HG03571 (cell line): ENCODE results near the gene ITK.
"Not testable (repeated sequence)": the region's sequence is repeated elsewhere in the genome, so short reads cannot be mapped to it uniquely, and the experiment has no call there.

Experiments
- ATAC-seq: cut with Tn5 transposase; IDR thresholded peaks from one replicate; pipeline ENCODE4 v1.9.1; 2021; ENCODE audit not compliant: unreplicated experiment

Gene ITK

DNA sequence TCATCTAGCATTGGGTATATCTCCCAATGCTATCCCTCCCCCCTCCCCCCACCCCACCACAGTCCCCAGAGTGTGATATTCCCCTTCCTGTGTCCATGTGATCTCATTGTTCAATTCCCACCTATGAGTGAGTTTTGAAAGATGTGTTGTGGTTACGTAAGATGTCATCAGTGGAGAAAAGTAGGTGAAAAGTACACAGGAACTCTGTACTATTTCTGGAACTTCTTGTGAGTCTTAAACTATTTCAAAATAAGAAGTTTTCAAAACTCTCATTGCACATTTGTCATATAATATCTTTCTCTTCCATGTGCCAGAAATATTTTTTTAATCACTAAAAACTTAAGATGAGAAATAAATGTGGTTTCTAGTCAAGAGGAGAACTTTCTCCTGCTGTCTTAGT is 30.0 kb downstream of the ITK start:
- not testable (repeated sequence) for ATAC-seq

DNA sequence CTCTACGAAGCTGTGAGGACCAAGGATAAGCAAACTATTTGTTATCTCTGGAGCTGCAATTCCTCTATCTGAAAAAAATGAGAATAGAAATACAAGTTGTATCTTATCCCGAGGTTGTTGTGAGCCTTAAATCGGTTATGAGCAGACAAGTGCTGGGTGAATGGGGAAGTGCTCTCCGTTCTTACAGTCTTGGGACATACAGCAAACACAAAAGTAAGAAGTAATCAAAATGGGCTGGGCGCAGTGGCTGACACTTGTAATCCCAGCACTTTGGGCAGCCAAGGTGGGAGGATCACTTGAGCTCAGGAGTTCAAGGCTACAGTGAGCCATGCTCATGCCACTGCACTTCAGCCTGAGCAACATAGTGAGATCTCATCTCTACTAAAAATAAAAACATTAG is 31.7 kb downstream of the ITK start:
- no peak for ATAC-seq

DNA sequence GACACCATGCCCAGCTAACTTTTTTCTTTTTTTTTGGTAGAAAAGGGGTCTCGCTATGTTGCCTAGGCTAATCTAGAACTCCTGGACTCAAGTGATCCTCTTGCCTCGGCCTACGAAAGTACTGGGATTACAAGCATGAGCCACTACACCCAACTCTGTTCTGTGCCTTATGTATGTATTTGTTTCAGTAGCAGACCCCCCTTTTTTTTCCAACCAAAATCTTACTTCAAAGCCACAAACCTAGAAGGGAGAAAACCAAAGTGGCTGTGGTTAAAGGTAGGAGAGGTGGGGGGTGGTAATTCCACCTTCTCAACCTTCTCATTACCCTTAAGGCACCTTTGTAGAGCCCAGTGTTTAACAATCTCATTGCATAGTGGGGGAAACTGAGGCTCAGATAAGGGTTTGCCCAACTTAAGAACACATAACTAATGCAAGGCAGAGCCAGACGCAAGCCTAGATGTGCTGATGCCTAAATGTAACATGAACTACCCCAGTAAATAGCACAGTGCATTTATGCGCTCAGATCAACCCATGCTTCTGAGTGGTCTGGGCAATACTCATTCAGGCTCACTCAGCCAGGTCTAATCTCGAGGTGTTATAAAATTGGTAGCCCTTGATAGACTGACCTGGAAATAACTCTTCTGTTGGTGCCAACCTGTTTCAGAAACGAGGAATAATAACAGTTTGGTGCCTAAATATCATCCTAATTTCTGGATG is 33.0 kb downstream of the ITK start:
- no peak for ATAC-seq

DNA sequence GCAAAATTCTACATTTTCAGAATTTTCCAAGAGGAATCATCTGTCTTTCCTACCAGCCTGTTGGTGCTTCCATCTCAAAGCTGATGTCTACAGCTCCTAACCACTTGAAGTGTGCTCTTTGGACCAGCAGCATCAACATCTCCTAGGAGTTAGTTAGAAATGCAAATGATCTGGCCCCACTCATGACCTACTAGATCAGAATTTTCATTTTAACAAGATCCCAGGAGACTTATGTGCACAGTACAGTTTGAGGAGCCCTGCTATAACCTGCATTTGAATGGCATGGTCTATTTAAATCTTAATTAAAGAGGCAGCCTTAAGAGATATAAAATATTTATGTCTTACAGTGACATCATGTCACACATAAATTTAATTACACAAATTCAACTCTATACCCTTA is 33.8 kb downstream of the ITK start:
- ATAC-seq: no peak

DNA sequence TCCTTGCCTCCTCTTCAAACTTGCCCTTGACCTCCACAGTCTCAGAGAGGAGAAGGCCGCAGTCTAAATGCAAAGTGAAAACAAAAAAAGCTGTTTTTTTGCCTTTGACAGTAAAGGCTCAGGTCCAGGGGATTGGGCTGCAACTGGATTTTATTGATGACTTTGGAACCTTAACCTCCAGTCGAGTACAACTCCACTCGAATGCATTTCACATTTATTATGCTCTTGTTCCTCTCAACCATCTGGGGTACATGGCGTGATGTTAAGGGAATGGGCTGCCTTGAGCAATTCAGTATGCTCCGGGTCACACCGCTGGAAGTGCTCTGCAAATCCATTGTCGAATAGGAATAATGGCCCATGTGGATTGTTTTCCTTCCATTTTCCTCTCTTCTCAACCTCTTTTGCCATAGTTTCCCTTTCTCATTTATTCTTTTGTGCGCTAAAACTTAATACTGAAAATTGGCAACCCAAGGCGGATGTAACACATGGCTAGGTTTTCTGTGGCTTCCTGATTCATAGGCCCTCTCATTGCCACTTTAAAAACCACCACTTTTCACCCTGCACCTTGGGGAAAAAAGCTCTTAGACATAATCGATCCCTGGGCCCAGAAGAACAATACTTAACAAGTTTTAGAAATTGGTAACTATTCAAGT is 34.3 kb downstream of the ITK start:
- peak; percentile 44 for ATAC-seq

DNA sequence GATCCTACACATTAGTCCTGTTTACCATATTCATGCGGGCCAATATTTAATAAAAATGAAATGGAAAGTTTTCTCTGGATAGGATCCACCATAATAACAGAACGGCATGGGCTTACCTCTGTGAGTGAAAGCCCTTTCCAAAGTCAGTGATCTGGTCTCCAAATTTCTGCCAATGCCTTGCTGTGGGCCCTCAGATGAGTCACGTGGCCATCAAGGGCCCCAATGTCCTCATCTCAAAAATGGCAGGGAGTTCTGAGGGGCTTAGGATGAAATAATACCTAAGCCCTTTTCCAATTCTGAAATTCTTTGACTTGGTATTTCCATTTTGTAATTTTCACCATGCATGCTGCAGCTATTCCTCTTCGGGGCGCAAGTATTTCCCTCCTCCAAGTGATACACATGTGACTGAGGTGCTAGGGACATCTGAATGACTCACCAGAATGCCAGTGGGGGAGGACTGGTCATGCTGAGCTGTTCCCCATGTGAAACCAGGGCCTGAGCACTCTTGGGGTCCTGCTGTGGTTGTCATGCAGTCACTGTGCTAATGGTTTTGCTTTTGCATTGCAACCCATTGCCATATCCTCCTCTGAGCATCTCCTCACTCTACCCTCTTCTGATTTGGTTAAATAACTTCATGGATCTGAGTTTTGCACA is 35.0 kb downstream of the ITK start:
- ATAC-seq: no peak

DNA sequence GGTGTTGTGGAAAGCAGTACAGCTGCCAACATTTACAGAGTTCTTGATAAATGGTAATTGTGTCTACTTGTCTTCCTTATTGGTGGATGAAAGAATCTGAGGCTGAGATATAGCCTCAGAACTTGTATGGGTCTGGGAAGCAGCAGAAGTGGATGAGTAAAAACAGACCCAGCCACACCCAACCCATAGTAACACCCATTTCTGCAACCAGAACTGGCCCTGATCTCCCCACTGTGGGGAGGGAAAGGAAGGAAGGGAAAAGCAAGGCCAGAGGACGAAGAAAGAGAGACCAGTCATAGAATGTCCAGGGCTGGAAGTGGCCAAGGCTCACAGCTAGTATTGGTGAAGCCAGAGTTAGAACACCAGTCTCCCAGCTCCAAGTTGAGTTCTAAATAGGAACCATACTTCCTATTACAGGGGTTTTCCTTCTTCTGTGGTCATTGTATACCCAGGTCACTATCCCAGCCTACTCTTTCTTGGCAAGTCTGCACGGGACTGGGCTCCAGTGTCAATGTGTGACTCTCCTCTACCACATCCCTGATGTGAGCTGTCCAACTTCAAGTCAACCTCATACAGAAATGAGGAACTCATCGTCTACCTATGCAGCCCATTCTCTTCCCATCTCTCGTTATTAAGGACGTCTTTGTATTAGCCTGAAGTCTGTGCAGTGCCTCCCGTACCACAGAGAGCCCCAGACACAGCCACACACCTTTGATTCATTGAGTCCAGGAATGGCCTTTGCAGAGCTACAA is 35.9 kb downstream of the ITK start:
- no peak for ATAC-seq

DNA sequence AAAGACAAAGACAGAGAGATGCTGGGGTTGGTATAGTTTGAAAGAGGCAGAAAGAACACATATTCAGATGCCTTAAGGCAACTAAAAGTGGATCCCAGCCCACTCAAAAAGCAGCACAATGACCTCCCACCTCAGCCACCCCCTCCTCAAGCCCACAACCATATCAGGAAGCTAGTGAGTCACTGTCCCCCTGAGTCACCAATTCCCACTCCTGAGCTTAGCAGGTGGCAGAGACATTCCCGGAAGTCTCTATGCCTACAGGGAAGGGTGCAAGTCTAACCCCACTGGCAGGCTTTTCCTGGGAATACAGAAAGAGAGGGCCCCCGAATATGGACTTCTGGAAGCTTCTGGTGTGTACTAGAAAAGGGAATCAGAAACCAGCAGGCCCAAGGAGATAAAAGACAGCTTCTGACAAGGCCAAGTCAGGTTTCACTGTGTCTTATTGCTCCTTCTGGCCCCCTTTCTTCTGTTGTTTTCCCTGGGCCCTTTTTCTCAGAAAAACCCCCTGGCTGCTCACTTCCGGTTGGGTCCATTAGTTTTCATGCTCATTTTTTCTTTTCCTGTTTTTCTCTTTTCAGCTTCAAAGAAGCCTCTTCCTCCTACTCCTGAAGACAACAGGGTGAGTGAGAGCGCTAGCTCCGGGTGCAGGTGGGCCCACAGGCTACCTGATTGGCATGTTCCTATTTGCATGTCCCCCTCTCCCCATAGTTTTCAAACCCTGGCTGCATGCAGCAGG is 36.8 kb downstream of the ITK start:
- no peak for ATAC-seq

DNA sequence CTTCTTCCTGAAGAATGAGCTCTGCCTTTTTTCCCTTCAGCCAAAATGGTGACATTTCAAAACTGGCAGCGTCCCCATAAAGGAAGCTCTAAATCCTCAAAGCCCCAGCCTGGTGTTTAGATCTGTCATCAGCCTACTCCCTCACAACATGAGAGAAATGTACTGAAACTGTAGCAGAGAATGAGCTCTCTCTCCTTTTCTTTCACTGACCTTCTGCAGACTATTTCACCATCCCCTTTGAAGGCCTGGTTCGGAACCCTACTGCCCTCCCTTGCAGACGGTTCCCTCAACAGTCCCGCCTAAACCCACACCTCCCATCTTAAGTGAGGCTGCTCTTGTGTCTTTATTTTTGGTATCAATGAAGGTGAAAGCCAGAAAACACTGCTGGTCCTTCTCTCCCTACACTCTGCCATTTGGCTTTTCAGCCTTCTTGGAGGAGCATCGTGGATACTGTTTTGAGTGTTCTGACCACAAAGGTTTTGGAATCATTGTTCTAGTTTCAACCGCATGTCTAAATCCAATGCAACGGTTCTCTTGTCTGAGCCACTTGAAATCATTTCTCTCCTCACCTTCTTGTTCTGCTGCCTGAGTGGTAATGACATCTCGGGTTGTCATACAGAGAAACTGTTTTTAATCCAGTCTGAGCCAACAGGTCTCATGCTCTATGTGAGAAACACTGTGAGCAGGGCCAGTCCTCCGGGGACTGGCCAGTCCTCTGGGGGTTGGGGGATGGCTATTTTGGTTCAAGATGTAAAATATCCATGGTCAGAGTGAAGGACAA is 39.0 kb downstream of the ITK start:
- ATAC-seq: peak; percentile 60

DNA sequence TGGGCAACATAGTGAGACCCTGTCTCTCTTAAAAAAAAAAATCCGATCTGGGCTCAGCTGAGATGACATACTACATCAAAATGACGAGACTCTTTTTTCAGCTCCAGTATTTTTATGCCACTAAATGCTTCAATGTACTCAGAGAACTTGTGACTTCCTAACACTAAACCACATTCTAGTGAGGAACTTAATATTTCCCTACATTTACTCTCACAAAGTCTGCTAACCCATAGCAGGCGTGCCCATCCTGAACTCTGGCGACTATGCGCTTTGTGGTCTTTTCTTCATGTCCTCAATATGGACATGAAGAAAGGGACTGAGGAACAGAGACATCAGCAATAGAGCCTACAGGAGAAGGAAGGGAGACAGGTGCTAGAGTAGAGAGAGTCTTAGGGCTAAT is 41.3 kb downstream of the ITK start:
- no peak for ATAC-seq

DNA sequence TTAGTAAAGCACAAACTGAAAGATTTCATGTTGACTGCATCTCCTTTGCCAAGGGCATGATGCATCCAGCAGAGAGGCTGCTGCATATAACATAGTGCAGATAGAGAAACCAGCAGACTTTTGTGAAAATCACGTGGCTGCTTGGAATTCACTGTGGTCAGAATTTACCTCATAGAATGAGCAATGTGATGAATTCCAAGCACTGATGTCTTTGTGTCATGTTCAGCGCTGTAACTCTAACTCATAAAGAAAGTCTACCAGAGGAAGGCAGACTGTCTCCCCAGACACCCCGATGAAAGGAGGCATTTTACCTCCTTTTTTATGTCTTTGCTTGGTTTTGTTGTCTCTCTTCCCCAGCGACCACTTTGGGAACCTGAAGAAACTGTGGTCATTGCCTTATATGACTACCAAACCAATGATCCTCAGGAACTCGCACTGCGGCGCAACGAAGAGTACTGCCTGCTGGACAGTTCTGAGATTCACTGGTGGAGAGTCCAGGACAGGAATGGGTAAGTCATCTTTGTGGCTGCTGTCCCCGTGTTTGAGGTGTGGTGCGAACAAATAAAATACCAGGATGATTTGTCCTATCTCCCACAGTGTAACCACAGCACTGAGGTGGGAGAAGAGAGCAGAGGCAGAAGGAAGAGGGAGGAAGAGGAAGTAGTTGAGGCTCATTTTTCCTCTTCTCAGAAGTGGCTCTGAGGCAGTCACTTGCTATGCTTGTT is 42.0 kb downstream of the ITK start:
- no peak for ATAC-seq

DNA sequence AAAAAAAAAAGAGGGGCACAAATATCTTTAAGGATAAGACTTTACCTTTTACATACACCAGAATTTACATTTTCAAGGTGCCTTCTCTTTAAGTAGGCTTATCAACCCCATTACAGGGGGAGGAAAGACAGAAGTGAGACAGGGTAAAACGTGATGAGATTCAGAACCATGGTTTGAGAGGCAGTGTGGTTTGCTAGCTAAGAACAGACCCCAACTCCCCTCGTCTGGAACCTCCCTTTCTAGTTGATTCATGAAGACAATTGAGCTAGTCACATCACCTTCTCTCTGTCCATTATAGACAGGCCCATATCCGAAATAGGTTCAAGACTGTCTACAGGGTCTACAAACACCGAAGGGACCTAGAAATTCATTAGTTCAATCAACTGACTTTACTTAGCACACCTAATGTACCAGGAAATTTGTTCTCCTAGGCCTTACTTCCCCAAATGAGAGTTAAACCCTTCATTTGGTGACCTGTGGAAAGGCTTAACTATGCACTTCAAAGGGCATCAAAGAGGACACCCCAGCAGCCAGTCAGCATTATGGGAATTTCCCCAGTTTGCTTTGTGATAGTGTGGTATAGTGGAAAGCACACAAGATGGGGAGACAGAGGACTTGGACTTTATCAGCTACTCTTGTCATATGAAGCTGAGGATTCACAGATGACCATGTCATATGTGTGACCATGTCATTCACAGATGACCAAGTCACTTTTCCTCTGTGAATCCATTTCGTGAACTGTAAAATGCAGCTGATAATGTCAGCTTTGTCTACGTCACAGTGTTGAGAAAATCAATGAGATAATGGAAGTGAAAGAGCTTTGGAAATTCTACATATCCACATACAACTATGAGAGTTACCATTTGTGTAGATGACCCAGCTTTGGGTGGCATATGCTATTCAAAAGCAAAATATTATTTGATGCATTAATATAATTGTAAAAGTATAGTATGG is 45.1 kb downstream of the ITK start:
- no peak for ATAC-seq

DNA sequence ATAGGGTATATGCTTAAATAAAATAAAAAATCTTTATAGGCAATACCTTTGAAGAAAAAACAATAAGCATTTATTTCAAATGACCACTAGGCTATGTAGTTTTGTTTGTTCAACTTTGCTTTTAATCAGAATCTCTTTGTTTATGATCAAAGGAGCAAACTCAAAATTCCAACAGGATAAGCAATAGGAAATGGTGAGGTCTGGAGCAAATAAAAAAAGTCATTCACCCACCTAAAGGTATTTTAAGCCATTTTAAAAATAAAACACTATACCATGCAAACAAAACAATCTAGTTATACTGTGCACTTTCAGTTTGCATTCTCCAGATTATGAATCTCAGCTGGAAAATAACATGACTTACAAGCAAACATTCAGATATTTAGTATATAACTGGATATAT is 50.0 kb downstream of the ITK start:
- ATAC-seq: no peak

DNA sequence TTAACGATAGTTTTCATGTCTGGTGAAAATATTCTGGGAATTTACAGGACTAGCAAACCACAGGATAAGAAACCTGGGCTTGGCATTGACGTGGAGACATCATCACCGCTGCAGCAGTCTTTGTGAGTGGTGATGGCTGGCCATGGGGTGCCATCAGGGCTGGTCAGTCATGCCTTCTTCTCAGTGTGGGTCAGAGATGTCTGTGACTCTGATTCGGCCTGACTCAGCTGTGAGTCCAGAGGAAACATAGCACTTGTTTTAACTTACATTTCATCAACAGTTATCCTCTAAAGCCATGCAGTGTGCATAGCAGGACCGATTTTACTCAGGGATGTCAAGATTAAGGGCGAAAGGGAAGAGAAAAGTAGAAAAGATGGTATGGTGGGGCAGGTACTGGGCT is 52.1 kb downstream of the ITK start:
- no peak for ATAC-seq

DNA sequence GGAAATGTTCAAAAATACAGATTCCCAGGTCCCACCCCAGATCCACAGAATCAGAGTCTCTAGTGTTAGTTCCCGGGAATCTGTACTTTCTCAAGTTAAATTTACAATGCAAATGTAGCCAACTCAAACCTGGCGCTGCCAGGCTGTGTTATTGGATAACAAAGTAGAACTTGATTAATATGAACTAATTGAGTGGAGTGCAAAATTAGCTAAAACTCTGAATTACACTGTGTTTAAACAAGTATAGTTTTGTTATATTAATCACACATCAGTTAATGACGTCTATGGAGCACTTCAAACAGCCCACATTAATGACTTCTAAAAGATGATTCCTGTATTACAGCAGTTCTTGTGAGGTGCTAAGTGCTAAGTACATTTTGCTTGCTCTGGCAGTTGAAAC is 52.9 kb downstream of the ITK start:
- no peak for ATAC-seq

DNA sequence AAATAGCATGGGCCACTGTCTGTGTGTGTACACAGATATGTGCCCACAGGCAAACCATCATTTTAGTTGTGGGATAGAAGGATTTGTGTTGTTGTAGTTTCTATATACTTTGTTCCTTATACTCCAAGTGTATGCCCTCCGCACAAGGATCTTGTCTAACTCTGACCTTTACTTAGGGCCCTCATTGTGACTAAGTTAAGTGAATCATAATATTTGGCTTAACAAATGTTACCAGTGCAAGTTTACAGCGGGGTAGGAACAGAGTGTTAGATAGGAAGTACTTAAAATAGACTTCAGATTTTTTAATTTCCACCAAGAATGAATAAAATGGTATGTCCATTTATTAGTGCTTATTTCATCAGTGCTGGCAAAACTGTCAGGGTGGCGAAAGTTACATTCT is 55.8 kb downstream of the ITK start:
- ATAC-seq: no peak

DNA sequence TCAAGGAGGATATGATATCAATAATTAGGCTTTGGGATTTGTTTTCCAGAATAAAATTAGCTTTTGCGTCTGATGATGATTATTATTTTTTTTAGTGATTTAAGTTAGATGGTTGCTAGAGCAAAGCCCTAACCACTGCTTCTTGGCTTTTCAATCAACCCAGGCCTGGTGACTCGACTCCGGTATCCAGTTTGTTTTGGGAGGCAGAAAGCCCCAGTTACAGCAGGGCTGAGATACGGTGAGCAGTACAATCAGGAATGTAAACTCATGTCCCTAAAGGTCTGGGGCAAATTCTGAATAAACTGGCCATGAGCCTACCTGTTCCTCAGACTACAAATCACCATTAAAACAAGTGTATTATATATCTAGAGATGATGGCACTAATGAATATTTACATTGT is 60.8 kb downstream of the ITK start:
- no peak for ATAC-seq

DNA sequence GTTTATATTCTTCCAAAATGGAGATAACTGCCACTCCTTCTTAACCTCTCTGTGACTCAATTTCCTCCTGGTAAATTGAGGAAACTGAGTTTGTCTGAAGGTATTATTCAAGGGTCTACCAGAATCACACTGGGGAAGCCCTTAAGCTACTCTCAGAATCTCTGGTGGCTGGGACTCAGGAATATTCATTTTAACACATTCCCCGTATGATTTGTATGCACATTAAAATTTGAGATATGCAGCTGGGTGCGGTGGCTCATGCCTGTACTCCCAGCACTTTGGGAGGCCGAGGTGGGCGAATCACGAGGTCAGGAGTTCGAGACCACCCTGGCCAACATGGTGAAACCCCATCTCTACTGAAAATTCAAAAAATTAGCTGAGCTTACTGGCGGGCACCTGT is 64.1 kb downstream of the ITK start:
- not testable (repeated sequence) for ATAC-seq

DNA sequence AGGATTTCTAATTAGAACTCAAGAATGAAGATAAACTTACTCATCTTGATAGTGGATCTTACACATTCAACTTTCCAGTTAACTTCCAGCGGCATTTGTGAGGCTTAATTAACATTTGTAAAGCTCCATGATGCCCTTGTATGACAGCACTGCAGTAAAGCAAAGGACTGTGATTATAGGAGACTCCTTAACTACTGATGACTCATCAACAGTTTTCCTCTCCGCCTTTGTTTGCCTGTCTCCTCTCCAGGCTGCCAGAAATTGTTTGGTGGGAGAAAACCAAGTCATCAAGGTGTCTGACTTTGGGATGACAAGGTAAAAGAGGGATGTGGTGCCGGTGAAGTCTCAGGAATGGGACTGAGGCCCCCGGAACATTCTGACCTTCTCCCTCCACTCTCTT is 64.8 kb downstream of the ITK start:
- no peak for ATAC-seq
